Erythroblast (primary cell): ENCODE data around the gene NFAT5.

Experiments
- GATA1 ChIP-seq: IDR thresholded peaks from 2 replicates; pipeline ENCODE4 v1.6.1; 2011; ENCODE audit warnings: low read depth, mild to moderate bottlenecking, control low read depth, low read length, moderate library complexity
- POLR2A ChIP-seq: IDR thresholded peaks from 2 replicates; pipeline ENCODE4 v1.6.1; 2011; ENCODE audit warnings: mild to moderate bottlenecking, low read length

DNA sequence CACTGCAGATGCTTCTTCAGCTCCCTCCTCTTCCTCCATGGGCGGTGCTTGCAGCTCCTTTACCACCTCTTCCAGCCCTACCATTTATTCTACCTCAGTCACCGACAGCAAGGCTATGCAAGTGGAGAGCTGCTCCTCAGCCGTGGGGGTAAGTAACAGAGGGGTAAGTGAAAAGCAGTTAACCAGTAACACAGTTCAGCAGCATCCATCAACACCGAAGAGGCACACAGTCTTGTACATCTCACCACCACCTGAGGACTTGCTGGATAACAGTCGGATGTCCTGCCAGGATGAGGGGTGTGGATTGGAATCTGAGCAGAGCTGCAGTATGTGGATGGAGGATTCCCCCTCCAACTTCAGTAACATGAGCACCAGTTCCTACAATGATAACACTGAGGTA, 81.3 kb downstream of the NFAT5 start:
- TF ChIP-seq POLR2A: no peak
- TF ChIP-seq GATA1: no peak
